ENCODE measurements around the gene PYGM.

GRCh38 chr11:64765291-64765850 lies 5.6 kb upstream of the PYGM start:
- TF ChIP-seq CTCF (conservative IDR thresholded peaks at IDR 0.05 in 1 of 2, IDR thresholded peaks at IDR 0.05 in 1 of 2; ENCODE audit: extremely low read depth in 1 of 2, insufficient read depth in 1 of 2, low read depth in 1 of 2, low read length in 2 of 2): peak; percentile 21 to 31
- TF ChIP-seq EZH2 (IDR thresholded peaks at IDR 0.05; ENCODE audit: borderline replicate concordance, low read length): no peak

All from mammary epithelial cell (primary cell).